ENCODE results near the gene RELCH. TPM values are rescaled to one million over a fixed set of nuclear protein-coding genes. Genes with fewer than 3 reads are reported as not detected.

The RELCH gene
- polyA plus RNA-seq, 2 of the 4 experiments (the other 2 are of a cell fraction): 13.5 to 17.5 TPM

DNA sequence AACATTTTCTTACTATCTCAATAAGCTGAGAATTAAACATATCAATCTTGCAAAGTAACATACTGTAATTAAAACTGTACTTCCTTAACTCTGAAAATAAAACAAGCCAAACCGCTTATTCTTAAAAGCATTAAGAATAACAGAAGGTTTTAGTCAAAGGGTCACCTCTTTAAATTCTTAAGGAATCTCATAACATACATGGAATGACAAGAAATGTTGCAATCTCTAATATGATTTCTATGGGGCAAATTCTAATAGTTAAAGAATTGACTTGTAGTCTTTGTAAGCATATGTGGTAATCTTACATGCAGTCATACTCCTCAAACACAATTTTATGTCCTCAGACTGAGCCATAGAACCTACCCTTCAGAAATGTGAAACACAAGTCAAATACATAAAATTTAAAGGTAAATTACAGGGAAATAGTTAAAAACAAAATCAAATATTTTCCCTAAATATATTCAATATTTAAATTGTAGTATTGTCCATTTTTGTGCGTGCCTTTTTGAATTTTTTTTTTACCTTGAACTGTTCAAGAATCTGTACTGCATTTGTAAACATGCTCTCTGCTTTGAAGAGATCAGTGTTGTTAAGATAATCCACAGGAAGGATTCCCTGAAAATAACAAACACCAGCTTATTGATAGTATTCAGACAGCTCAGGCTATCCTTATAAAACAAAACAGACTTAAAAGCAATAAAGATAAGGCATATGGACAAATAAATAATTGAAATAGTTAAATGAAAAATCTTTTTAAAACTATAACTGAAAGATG, 48.4 kb upstream of the RELCH start:
- DNase-seq (ENCODE audit: low read depth in 1 of 2, low spot score in 1 of 2): no peak
- CTCF ChIA-PET: interaction anchor here (1.4 kb wide), 1 partner anchor 587 kb away, joined by 3 read pairs; no protein-coding TSS in a partner anchor
- Histone ChIP-seq H3K27ac (no peak overlapping the region), H3K9me3 (no peaks in the 10 kb centered on the region), H3K4me1 (no peaks in the 10 kb centered on the region), H3K4me2 (no peak overlapping the region), H3K4me3 (no peak overlapping the region)
- FAIRE-seq: no peak
- no peak for TF ChIP-seq MAZ (IDR thresholded peaks at IDR 0.05; ENCODE audit: borderline replicate concordance, low read depth, low read length)
- TF ChIP-seq JUN (IDR thresholded peaks at IDR 0.05): no peak
- TF ChIP-seq JUNB (IDR thresholded peaks at IDR 0.05): no peak
- TF ChIP-seq HOXB5 (CRISPR knock-in tag; IDR thresholded peaks at IDR 0.05): no peak
- TF ChIP-seq, protein P1, sequence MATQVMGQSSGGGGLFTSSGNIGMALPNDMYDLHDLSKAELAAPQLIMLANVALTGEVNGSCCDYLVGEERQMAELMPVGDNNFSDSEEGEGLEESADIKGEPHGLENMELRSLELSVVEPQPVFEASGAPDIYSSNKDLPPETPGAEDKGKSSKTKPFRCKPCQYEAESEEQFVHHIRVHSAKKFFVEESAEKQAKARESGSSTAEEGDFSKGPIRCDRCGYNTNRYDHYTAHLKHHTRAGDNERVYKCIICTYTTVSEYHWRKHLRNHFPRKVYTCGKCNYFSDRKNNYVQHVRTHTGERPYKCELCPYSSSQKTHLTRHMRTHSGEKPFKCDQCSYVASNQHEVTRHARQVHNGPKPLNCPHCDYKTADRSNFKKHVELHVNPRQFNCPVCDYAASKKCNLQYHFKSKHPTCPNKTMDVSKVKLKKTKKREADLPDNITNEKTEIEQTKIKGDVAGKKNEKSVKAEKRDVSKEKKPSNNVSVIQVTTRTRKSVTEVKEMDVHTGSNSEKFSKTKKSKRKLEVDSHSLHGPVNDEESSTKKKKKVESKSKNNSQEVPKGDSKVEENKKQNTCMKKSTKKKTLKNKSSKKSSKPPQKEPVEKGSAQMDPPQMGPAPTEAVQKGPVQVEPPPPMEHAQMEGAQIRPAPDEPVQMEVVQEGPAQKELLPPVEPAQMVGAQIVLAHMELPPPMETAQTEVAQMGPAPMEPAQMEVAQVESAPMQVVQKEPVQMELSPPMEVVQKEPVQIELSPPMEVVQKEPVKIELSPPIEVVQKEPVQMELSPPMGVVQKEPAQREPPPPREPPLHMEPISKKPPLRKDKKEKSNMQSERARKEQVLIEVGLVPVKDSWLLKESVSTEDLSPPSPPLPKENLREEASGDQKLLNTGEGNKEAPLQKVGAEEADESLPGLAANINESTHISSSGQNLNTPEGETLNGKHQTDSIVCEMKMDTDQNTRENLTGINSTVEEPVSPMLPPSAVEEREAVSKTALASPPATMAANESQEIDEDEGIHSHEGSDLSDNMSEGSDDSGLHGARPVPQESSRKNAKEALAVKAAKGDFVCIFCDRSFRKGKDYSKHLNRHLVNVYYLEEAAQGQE (IDR thresholded peaks at IDR 0.05): no peak
- TF ChIP-seq SMC3 (IDR thresholded peaks at IDR 0.05): no peak
- TF ChIP-seq, protein P2, sequence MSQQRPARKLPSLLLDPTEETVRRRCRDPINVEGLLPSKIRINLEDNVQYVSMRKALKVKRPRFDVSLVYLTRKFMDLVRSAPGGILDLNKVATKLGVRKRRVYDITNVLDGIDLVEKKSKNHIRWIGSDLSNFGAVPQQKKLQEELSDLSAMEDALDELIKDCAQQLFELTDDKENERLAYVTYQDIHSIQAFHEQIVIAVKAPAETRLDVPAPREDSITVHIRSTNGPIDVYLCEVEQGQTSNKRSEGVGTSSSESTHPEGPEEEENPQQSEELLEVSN (IDR thresholded peaks at IDR 0.05; ENCODE audit: borderline replicate concordance, low read depth): no peak
- no peak for TF ChIP-seq POLR2AphosphoS2 (conservative IDR thresholded peaks at IDR 0.05; ENCODE audit: low read length)
- TF ChIP-seq PHF8 (IDR thresholded peaks at IDR 0.05; ENCODE audit: borderline replicate concordance, low read depth): no peak
- no peak for TF ChIP-seq MYC (IDR thresholded peaks at IDR 0.05; ENCODE audit: borderline replicate concordance, low read length)
- TF ChIP-seq, protein P3, sequence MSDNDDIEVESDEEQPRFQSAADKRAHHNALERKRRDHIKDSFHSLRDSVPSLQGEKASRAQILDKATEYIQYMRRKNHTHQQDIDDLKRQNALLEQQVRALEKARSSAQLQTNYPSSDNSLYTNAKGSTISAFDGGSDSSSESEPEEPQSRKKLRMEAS (IDR thresholded peaks at IDR 0.05): no peak
- TF ChIP-seq KDM5A (IDR thresholded peaks at IDR 0.05): no peak
- TF ChIP-seq, protein P4, sequence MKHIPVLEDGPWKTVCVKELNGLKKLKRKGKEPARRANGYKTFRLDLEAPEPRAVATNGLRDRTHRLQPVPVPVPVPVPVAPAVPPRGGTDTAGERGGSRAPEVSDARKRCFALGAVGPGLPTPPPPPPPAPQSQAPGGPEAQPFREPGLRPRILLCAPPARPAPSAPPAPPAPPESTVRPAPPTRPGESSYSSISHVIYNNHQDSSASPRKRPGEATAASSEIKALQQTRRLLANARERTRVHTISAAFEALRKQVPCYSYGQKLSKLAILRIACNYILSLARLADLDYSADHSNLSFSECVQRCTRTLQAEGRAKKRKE (CRISPR knock-in tag; IDR thresholded peaks at IDR 0.05; ENCODE audit: low read depth): no peak
- TF ChIP-seq, protein P5, sequence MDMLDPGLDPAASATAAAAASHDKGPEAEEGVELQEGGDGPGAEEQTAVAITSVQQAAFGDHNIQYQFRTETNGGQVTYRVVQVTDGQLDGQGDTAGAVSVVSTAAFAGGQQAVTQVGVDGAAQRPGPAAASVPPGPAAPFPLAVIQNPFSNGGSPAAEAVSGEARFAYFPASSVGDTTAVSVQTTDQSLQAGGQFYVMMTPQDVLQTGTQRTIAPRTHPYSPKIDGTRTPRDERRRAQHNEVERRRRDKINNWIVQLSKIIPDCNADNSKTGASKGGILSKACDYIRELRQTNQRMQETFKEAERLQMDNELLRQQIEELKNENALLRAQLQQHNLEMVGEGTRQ (IDR thresholded peaks at IDR 0.05): no peak
- TF ChIP-seq RARB (CRISPR knock-in tag; IDR thresholded peaks at IDR 0.05): no peak
- no peak for TF ChIP-seq ZSCAN20 (CRISPR knock-in tag; IDR thresholded peaks at IDR 0.05)
- no peak for TF ChIP-seq RAD21 (conservative IDR thresholded peaks at IDR 0.05 in 1 of 2, IDR thresholded peaks at IDR 0.05 in 1 of 2)
- WGBS (ENCODE audit: missing lambda C conversion rate): 67% methylated on average over 2 of the region's 2 CpGs
- POLR2A ChIA-PET: no interaction called here
- ATAC-seq: no peak

DNA sequence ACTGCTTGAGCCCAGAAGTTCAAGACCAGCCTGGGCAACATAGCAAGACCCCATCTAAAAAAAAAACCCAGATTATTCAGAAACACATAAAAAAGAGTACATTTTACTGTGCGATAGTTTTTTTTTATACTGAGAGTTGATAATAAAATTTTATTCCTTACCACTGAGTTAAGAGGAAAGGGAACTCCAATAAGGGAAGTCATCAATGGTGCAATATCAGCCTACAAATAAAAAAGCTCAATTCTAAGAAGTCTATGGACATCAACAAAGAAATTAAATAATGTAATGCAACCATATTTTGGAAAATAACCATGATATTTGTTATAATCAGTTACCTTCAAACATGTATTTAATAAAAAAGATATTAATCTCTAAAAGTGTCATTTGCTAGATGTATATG, 46.8 kb upstream of the RELCH start:
- no peak for DNase-seq (ENCODE audit: low read depth in 1 of 2, low spot score in 1 of 2)
- no peak overlapping the region for H3K4me3 ChIP-seq
- H3K9me3 ChIP-seq: no peaks in the 10 kb centered on the region
- ChIA-PET POLR2A (no interaction called here), CTCF (interaction anchor here (1.4 kb wide), 1 partner anchor 588 kb away, joined by 3 read pairs; no protein-coding TSS in a partner anchor)
- no peak for FAIRE-seq
- no peak overlapping the region for H3K27ac ChIP-seq
- no peak overlapping the region for H3K4me2 ChIP-seq
- no peaks in the 10 kb centered on the region for H3K4me1 ChIP-seq
- ATAC-seq: no peak
- 94% methylated on average over 1 of the region's 1 CpG for WGBS (ENCODE audit: missing lambda C conversion rate)
- TF ChIP-seq CBX2 (IDR thresholded peaks at IDR 0.05; ENCODE audit: borderline replicate concordance, low read depth) (no peak), TP53 (CRISPR knock-in tag; IDR thresholded peaks at IDR 0.05) (no peak), FOSB (CRISPR knock-in tag; IDR thresholded peaks at IDR 0.05) (no peak), BHLHE40 (IDR thresholded peaks at IDR 0.05; ENCODE audit: low read depth, low read length) (no peak), EHMT2 (IDR thresholded peaks at IDR 0.05; ENCODE audit: low read depth) (no peak), CEBPB (IDR thresholded peaks at IDR 0.05) (no peak), ESRRA (IDR thresholded peaks at IDR 0.05; ENCODE audit: borderline replicate concordance, low read length) (no peak), ZC3H11A (IDR thresholded peaks at IDR 0.05) (no peak), SREBF2 (IDR thresholded peaks at IDR 0.05) (no peak), MAZ (IDR thresholded peaks at IDR 0.05; ENCODE audit: borderline replicate concordance, low read depth, low read length) (no peak), ZFP36 (IDR thresholded peaks at IDR 0.05; ENCODE audit: borderline replicate concordance, partially characterized antibody) (no peak), RFX5 (IDR thresholded peaks at IDR 0.05) (no peak), EP300 (IDR thresholded peaks at IDR 0.05) (no peak)

All from A549 (cell line).